Right cardiac atrium (tissue), 5 donors: Measurements from ENCODE around the gene SEMA5A. TPM values are rescaled to one million over a fixed set of nuclear protein-coding genes. Genes with fewer than 3 reads are reported as not detected.

Experiments
- ATAC-seq, 2 donors: fragments of 200-7000 bp; cut with Tn5 transposase; one replicate each; pipeline versions ENCODE4 v1.8.0 to v1.9.1; 2020; ENCODE audit warnings: moderate library complexity in 2 of 2, mild to moderate bottlenecking in 1 of 2
- DNase-seq, 3 donors: peaks; one replicate each; pipeline ENCODE4 v3.0.0-alpha.2; 2020
- H3K27ac ChIP-seq: one replicate; pipeline ENCODE4 v1.5.1; 2013; ENCODE audit warnings: mild to moderate bottlenecking, low read length, control low read depth, moderate library complexity
- H3K27me3 ChIP-seq: one replicate; pipeline ENCODE4 v1.6.1; 2013; ENCODE audit not compliant: control insufficient read depth, insufficient read depth
- H3K4me1 ChIP-seq: one replicate; pipeline ENCODE4 v1.6.1; 2013; ENCODE audit warnings: low read length; ENCODE audit not compliant: control insufficient read depth, insufficient read depth
- H3K4me3 ChIP-seq: one replicate; pipeline ENCODE4 v1.5.1; 2013; ENCODE audit warnings: low read length, control low read depth
- H3K9me3 ChIP-seq: one replicate; pipeline ENCODE4 v1.6.1; 2013; ENCODE audit warnings: low read length; ENCODE audit not compliant: control insufficient read depth
- WGBS: extraction: QIAGEN DNeasy Blood & Tissue Kit; methylation state at CpG from one replicate; pipeline ENCODE4 v1.1.7; 2013; 5-methylcytosine and 5-hydroxymethylcytosine counted together
- intact Hi-C, 4 donors: fragments of 100-400 bp; cut with DNase I; formaldehyde crosslinking; loops; one replicate each; pipeline versions ENCODE4 v1.11.0 to v1.14.0; 2022 to 2023
- polyA plus RNA-seq: library from polyadenylated mRNA; stranded (reverse); fragments of 200-250 nt; gene quantifications from one replicate; pipeline ENCODE4 v1.2.3, GENCODE V29; 2013
- total RNA-seq, 4 donors: library from RNA; stranded (reverse); fragmentation: NEBNext Ultra II Directional; extraction: Animal tissue kit (Norgen Biotek cat#: 25700); gene quantifications; one replicate each; pipeline ENCODE4 v1.2.1, GENCODE V29; 2021
- donor health status: healthy with polysubstance abuse.
- donor health status: DM: no; HTN: yes; CAD: no.
- donor health status: DM: no; HTN: no; CAD: no.
- donor health status: DM: no; HTN: yes; CAD: no; lungs with severe emphysema.
- donor health status: DM: yes; HTN: yes; CAD: no.

The SEMA5A gene
- total and polyA plus RNA-seq, 5 donors: 6.7 to 28.2 (median 23.9) TPM

- ATAC-seq (no peak), DNase-seq (no peak)
- H3K27ac ChIP-seq: no peak overlapping the region
- 78% methylated on average over 1 of the region's 1 CpG for WGBS
- intact Hi-C loops: no loop called here
- peaks cover 2% of the 10 kb centered on the region for H3K9me3 ChIP-seq
- no peak overlapping the region for H3K4me3 ChIP-seq
- no peaks in the 10 kb centered on the region for H3K4me1 ChIP-seq
- H3K27me3 ChIP-seq: no peaks in the 10 kb centered on the region
Observed at GRCh38 chr5:9089893-9090292, 456.0 kb downstream of the SEMA5A start.

- Histone ChIP-seq H3K4me3 (no peak overlapping the region), H3K4me1 (no peaks in the 10 kb centered on the region), H3K27ac (no peak overlapping the region), H3K27me3 (no peaks in the 10 kb centered on the region), H3K9me3 (peaks cover 1% of the 10 kb centered on the region)
- 25% methylated on average over 1 of the region's 1 CpG for WGBS
- no peak for ATAC-seq
- intact Hi-C loops: no loop called here
- no peak for DNase-seq
Observed at GRCh38 chr5:9082996-9083395, 462.9 kb downstream of the SEMA5A start.

GRCh38 chr5:9072701-9073100, 473.2 kb downstream of the SEMA5A start:
- no peak for DNase-seq
- intact Hi-C loops: no loop called here
- Histone ChIP-seq H3K27ac (no peak overlapping the region), H3K4me3 (no peak overlapping the region), H3K9me3 (no peaks in the 10 kb centered on the region), H3K4me1 (no peaks in the 10 kb centered on the region), H3K27me3 (no peaks in the 10 kb centered on the region)
- 45% methylated on average over 4 of the region's 4 CpGs for WGBS
- no peak for ATAC-seq

GRCh38 chr5:9071524-9071923, 474.4 kb downstream of the SEMA5A start:
- H3K27me3 ChIP-seq: no peaks in the 10 kb centered on the region
- H3K27ac ChIP-seq: no peak overlapping the region
- DNase-seq: no peak
- no peaks in the 10 kb centered on the region for H3K9me3 ChIP-seq
- H3K4me3 ChIP-seq: no peak overlapping the region
- ATAC-seq: no peak
- intact Hi-C loops: no loop called here
- no peaks in the 10 kb centered on the region for H3K4me1 ChIP-seq

- no peak overlapping the region for H3K27ac ChIP-seq
- ATAC-seq (no peak), DNase-seq (no peak)
- no peak overlapping the region for H3K4me3 ChIP-seq
- H3K27me3 ChIP-seq: no peaks in the 10 kb centered on the region
- no peaks in the 10 kb centered on the region for H3K4me1 ChIP-seq
- intact Hi-C loops: no loop called here
- 34% methylated on average over 3 of the region's 3 CpGs for WGBS
- H3K9me3 ChIP-seq: peaks cover 3% of the 10 kb centered on the region
Observed at GRCh38 chr5:9071074-9071473, 474.8 kb downstream of the SEMA5A start.

GRCh38 chr5:9069650-9070049, 476.2 kb downstream of the SEMA5A start:
- Histone ChIP-seq H3K27ac (no peak overlapping the region), H3K4me1 (no peaks in the 10 kb centered on the region), H3K4me3 (no peak overlapping the region), H3K9me3 (peaks cover 3% of the 10 kb centered on the region), H3K27me3 (no peaks in the 10 kb centered on the region)
- DNase-seq: no peak
- WGBS: 86% methylated on average over 6 of the region's 6 CpGs
- intact Hi-C loops: no loop called here
- no peak for ATAC-seq

- WGBS: 77% methylated on average over 2 of the region's 2 CpGs
- no peak for DNase-seq
- peaks cover 5% of the 10 kb centered on the region for H3K9me3 ChIP-seq
- H3K4me1 ChIP-seq: no peaks in the 10 kb centered on the region
- H3K27me3 ChIP-seq: no peaks in the 10 kb centered on the region
- no peak overlapping the region for H3K27ac ChIP-seq
- H3K4me3 ChIP-seq: no peak overlapping the region
- ATAC-seq: no peak
- intact Hi-C loops: no loop called here
Observed at GRCh38 chr5:9067154-9067553, 478.7 kb downstream of the SEMA5A start.

GRCh38 chr5:9066349-9066748, 479.5 kb downstream of the SEMA5A start:
- Histone ChIP-seq H3K4me1 (no peaks in the 10 kb centered on the region), H3K4me3 (no peak overlapping the region), H3K27ac (no peak overlapping the region), H3K27me3 (no peaks in the 10 kb centered on the region), H3K9me3 (peaks cover 5% of the 10 kb centered on the region)
- intact Hi-C loops: no loop called here
- ATAC-seq (no peak), DNase-seq (no peak)
- WGBS: 89% methylated on average over 17 of the region's 17 CpGs

GRCh38 chr5:9063615-9064245, 482.1 kb downstream of the SEMA5A start:
- no peak for ATAC-seq
- no peaks in the 10 kb centered on the region for H3K27me3 ChIP-seq
- H3K4me1 ChIP-seq: peaks cover 4% of the 10 kb centered on the region
- WGBS: 56% methylated on average over 3 of the region's 3 CpGs
- peaks cover 5% of the 10 kb centered on the region for H3K9me3 ChIP-seq
- no peak for DNase-seq
- intact Hi-C loops: no loop called here
- no peak overlapping the region for H3K4me3 ChIP-seq
- peak overlapping the region; percentile 39 for H3K27ac ChIP-seq

GRCh38 chr5:9062873-9063272, 483.0 kb downstream of the SEMA5A start:
- intact Hi-C loops: no loop called here

GRCh38 chr5:9059920-9060691, 485.8 kb downstream of the SEMA5A start:
- DNase-seq (peak in 1 of 3 donors; percentile 33), ATAC-seq (peak; percentile 77 to 88)
- Histone ChIP-seq H3K4me1 (peaks cover 6% of the 10 kb centered on the region), H3K9me3 (peaks cover 2% of the 10 kb centered on the region), H3K27me3 (no peaks in the 10 kb centered on the region), H3K27ac (peak overlapping the region; percentile 65), H3K4me3 (no peak overlapping the region)
- intact Hi-C loops: no loop called here
- 37% methylated on average over 5 of the region's 5 CpGs for WGBS

More at GRCh38 chr5:9062873-9063272, 483.0 kb downstream of the SEMA5A start:
- Histone ChIP-seq H3K27ac (no peak overlapping the region), H3K9me3 (peaks cover 5% of the 10 kb centered on the region), H3K27me3 (no peaks in the 10 kb centered on the region), H3K4me1 (peaks cover 6% of the 10 kb centered on the region), H3K4me3 (no peak overlapping the region)
- WGBS: 75% methylated on average over 11 of the region's 11 CpGs
- DNase-seq (no peak), ATAC-seq (no peak)
